GM18951 (cell line): ENCODE measurements around the gene TMEM271.

ENCODE experiments used
- POLR2A ChIP-seq: IDR thresholded peaks from 4 replicates; pipeline ENCODE4 v1.6.1; 2011; ENCODE audit warnings: mild to moderate bottlenecking; ENCODE audit not compliant: insufficient read length, insufficient read depth; ENCODE audit errors: extremely low read depth
- in situ Hi-C: fragments of 300-500 bp; cut with MboI; formaldehyde crosslinking; loops from one replicate; pipeline ENCODE4 v1.12.0; 2022; ENCODE audit warnings: low sequenced_read_pairs, mixed read lengths, inconsistent platforms; ENCODE audit not compliant: unreplicated experiment

The TMEM271 gene

GRCh38 chr4:534576-535151 is 41.4 kb downstream of the TMEM271 start:
- in situ Hi-C loops: no loop called here
- TF ChIP-seq POLR2A: no peak

- in situ Hi-C loops: no loop called here
- TF ChIP-seq POLR2A: no peak
Measured at GRCh38 chr4:534101-534575, 42.0 kb downstream of the TMEM271 start.

- no peak for TF ChIP-seq POLR2A
- in situ Hi-C loops: no loop called here
Measured at GRCh38 chr4:533318-534100, 42.6 kb downstream of the TMEM271 start.

- in situ Hi-C loops: no loop called here
- TF ChIP-seq POLR2A: no peak
Measured at GRCh38 chr4:532588-533317, 43.3 kb downstream of the TMEM271 start.

- TF ChIP-seq POLR2A: no peak
- in situ Hi-C loops: no loop called here
Measured at GRCh38 chr4:531721-532565, 44.2 kb downstream of the TMEM271 start.

- in situ Hi-C loops: no loop called here
- no peak for TF ChIP-seq POLR2A
Measured at GRCh38 chr4:531076-531475, 45.0 kb downstream of the TMEM271 start.

GRCh38 chr4:530017-530781 is 45.9 kb downstream of the TMEM271 start:
- in situ Hi-C loops: no loop called here
- TF ChIP-seq POLR2A: no peak

- TF ChIP-seq POLR2A: no peak
- in situ Hi-C loops: no loop called here
Measured at GRCh38 chr4:529563-529962, 46.5 kb downstream of the TMEM271 start.

- in situ Hi-C loops: no loop called here
- TF ChIP-seq POLR2A: no peak
Measured at GRCh38 chr4:528835-529234, 47.3 kb downstream of the TMEM271 start.

GRCh38 chr4:528296-528695 is 47.8 kb downstream of the TMEM271 start:
- no peak for TF ChIP-seq POLR2A
- in situ Hi-C loops: no loop called here

GRCh38 chr4:526971-527460 is 49.1 kb downstream of the TMEM271 start:
- in situ Hi-C loops: no loop called here
- TF ChIP-seq POLR2A: no peak

- TF ChIP-seq POLR2A: no peak
- in situ Hi-C loops: no loop called here
Measured at GRCh38 chr4:526189-526909, 49.7 kb downstream of the TMEM271 start.

GRCh38 chr4:525660-526059 is 50.4 kb downstream of the TMEM271 start:
- in situ Hi-C loops: no loop called here
- TF ChIP-seq POLR2A: no peak
